GM19438 (cell line): ENCODE results near the gene SELPLG.

ENCODE experiments used
- ATAC-seq: cut with Tn5 transposase; IDR thresholded peaks from one replicate; pipeline ENCODE4 v1.9.1; 2021; ENCODE audit warnings: low read depth; ENCODE audit not compliant: unreplicated experiment

SELPLG gene

DNA sequence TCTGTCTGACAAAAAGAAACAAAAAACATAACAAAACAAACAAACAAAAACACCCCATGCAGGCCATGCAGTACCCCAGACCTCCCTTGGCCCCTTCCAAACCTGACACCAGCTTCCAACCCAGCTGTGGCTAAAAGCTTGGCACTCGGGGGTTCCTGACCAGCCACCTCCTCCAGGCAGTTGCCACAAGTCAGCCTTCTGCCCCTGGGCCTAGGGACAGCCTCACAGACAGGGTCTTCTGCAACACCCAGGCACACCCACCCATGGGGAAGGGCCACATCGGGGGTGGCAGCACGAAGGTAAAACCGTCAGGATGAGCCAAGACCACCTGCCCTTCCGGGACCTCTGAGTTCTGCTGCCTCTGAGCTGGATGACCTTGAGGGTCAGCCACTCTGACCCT, 25.1 kb downstream of the SELPLG start:
- ATAC-seq = no peak

DNA sequence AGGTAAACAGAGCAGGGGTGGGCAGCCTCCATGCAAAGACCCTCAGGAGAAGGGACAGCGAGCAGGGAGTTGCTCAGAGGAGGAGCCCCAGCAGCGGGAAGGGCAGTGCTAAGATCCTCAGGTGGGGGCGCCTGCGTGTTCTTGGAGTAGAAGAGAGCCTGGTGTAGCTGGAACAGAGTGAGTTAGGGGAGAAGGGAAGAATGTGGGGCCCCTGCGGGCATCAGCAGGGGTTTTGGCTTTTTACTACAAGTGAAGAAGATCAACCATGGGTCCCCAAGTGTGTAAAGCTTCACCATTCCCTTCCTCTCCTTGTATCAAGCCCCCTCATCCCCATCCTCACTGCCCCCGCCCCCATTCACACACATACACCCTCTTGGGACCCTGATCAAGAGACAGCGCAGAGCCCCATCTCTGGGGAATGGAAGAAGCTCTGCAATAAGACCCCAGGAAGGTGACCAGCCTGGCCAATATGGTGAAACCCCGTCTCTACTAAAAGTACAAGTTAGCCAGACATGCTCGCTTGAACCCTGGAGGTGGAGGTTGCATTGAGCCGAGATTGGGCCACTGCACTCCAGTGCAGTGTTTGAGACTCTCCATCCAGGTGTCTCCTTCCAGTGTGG, 25.6 kb downstream of the SELPLG start:
- no peak for ATAC-seq

DNA sequence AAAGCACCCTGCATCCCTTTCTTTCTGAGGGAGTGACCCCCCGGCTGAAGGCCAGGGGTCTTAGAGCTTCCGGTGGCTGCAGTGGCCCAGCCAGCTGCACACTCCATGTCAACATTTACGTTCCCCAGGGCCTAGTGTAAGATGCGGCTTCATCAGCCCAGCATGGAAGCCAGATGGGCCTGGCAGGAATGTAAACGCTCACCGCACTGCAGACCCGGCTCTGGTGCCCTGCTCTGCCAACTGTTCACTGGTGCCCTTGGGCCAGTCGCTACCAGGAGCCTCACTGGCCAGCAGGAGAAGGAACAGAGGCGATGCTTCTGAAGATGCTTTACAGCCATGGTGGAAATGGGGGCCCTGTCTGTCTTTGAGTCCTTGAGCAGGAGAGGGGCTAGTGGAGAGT, 27.2 kb downstream of the SELPLG start:
- no peak for ATAC-seq

DNA sequence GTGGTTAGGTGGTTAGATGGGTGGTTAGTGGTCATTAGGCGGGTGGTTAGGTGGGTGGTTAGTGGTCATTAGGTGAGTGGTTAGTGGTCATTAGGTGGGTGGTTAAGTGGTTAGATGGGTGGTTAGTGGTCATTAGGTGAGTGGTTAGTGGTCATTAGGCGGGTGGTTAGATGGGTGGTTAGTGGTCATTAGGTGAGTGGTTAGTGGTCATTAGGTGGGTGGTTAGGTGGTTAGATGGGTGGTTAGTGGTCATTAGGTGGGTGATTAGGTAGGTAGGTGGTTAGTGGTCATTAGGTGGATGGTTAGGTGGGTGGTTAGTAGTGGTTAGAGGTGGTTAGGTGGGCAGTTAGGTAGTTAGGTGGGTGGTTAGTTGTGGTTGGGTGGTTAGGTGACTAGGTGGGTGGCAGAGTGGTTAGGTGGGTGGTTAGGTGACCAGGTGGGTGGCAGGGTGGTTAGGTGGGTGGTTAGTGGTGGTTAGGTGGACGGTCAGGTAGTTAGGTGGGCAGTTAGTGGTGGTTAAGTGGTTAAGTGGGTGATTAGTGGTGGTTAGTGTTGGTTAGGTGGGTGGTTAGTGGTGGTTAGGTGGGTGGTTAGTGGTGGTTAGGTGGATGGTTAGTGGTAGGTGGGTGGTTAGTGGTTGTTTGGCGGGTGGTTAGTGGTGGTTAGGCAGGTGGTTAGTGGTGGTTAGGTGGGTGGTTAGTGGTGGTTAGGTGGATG, 27.8 kb downstream of the SELPLG start:
- ATAC-seq = no peak

DNA sequence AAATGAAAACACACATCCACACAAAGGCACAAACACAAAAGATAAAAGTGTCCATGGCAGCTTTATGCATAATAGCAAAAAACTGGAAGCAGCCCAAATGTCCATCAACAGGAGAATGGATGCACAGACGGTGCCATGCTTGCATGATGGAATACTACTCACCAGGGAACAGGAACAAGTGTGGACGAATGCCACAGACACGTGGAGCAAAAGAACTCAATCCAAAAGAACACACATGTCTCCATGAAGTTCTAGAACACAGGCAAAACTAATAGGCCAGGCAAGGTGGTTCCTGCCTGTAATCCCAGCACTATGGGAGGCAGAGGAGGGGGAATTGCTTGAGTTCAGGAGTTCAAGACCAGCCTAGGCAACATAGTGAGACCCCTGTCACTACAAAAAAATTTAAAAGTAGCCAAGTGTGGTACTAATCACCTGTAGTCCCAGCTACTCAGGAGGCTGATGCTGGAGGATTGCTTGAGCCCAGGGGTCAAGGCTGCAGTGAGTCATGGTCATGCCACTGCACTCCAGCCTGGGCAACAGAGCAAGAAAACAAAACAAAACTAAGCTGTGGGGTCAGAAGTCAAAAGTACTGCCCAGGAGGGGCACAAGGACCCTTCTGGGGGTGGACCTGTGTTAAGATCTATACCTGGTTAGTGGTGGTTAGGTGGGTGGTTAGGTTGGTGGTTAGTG, 28.5 kb downstream of the SELPLG start:
- no peak for ATAC-seq

DNA sequence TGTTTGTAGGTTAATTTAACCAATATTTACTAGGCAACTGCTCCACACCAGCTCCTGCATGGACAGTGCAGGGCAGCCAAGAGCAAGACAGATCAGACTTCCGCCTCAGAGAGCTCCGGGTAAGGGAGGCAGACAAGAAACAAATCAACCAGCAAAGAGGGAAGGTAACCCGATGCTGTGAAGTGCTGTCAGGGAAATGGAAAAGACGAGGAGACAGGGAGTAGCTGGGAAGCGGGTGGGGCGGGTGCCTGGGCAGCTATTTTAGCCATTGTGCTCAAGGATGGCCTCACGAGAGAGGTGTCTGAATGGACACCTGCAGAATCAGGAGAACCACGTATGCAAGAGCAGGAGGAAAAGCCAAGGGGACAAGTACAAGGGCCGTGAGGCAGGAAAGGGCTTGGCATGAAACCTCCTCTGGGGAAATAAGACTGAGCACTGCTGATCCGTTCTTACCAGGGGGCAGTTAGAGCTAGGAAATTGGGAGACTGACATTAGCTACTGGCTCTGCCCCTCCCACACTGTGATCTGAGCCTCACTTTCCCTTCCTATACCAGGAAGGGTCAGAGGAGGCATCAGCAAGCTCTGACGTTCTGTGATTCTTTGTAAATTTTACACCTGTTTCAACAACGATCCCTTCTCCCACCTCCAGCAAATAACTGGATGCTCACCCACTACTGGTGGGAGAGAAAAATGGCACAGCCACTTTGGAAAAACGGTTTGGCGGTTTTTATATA, 29.3 kb downstream of the SELPLG start:
- ATAC-seq = no peak

DNA sequence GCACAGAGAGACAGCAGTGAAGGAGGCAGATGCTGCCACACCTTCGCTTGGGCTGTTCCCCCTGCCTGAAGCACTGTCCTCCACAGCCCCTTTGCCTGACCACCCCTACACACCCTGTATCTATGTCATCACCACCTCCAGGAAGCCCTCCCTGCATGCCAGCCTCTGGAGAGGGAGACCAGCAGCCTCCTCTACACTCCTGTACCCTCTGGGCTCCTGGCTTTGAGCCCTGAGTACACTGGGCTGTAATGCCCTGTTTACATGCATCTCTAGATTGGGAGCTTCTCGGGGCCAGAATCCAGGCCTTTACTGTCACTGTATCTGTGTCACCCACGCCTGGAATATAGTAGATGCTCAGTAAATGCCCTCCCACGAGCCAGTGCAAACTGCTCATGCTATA, 30.0 kb downstream of the SELPLG start:
- no peak for ATAC-seq

DNA sequence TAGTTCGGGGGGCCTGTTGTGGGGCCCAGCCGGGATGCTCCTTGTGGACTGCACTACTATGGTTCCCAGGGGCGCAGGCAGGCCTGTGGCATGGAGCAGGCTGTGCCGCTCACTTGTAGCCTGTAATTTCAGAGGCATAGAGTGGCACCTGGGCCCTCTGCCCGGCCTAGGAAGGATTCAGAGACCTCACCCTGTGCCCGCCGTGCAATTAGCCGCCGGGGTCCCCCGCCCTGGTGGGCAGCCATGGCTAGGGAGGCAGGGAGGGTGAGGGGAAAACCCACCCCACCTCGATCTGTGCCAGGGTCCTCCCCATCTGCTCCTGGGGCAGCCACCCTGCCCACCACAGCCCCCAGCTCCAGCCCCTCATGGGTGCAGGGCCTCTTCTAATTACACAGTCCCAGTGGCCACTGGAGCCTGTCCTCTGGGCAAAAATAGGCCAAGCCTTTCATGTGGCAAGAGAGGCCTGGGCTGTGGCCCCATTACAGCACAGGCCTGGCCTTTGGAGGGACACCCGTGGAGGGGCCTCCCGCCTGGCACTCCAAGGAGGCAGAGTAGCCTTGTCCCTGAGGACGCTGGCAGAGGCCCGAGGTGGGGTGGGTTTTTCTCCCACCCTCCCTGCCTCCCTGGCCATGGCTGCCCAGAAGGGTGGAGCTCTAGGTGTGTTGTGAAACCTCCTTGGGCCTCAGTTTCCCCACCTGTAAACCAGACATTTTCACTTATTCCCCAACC, 30.6 kb downstream of the SELPLG start:
- ATAC-seq = no peak

DNA sequence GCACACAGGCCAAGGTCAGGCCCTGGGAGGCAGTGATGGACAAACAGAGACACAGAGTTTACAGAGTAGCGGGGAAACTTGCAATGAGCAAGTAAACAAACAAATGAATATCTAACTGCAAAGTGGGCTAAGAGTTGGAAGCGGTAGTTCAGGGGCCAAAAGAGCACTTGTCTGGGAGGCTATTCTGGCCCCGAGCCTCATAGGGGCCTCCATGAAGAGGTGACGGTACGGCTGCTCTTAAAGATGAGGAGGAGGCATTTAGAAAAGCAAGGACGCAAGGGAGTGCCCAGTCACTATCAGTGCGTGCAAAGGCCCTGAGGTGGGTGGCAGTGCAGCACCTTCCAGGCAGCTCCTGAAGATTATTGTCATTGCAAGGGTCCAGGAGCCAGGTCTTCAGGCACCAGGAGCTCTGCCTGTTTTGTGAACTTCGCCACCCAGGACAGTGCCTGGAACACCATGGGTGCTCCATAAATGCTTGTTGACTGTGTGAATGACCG, 31.4 kb downstream of the SELPLG start:
- no peak for ATAC-seq

DNA sequence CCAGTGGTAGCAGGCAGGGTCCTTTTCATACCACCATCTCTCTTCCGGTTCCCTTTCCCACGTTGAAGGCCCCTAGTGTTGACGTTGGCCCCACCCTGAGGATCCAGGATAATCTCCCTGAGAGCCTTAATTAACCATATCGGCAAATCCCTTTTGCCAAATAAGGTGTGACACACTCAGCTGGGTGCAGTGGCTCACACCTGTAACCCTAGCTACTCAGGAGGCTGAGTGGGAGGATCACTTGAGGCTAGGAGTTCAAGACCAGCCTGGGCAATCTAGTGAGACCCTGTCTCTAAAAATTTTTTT, 33.0 kb downstream of the SELPLG start:
- no peak for ATAC-seq

DNA sequence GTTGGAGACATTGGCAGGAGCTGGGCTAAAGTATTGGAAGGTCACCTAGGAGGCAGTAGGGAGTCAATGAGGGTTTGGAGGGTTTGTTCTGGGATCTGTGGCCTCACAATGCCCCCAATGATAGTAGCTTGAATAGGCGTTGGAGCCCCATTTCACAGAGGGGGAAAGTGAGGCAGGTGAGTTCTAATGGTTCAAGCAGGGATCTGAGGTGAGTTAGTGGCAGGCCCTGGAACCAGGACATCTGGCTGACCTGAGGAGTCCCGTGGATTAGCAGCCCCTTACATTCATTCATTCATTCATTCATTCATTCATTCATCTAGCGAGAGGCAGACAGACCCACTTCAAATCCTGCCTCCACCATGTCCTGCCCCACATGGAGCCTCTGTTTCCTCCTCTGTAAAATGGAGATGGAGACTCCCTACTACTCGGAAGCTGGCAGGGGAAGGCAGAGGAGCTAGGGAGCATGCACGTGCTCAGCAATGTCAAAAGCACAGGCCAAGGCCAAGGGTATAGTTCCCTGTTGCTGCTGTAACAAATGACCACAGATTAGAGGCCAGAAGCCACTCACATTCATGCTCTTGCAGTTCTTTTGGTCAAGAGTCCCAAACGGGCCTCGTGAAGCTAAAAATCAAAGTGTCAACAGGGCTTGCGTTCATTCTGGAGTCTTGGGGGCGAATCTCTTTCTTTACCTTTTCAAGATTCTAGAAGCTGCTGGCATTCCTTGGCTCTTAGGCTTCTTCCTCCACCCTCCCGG, 33.6 kb downstream of the SELPLG start:
- no peak for ATAC-seq

DNA sequence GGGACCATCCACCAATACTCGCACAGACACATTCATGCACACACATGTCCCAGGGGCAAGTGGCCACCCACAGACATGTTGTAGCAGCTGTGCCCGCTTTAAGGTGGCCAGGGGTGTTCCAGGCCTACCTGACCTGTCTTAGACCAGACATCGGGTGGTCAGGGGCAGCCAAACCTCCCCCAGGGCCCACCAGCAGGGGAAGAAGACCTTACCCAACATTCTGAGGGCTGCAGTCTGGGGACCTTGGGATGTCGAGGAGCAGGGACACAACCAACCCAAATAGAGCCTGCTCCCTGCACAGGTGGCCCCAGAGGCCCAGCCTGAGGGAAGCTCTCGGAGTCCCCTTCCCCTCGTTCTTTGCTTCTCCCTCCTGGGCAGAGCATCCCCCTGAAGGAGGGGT, 34.2 kb downstream of the SELPLG start:
- no peak for ATAC-seq

DNA sequence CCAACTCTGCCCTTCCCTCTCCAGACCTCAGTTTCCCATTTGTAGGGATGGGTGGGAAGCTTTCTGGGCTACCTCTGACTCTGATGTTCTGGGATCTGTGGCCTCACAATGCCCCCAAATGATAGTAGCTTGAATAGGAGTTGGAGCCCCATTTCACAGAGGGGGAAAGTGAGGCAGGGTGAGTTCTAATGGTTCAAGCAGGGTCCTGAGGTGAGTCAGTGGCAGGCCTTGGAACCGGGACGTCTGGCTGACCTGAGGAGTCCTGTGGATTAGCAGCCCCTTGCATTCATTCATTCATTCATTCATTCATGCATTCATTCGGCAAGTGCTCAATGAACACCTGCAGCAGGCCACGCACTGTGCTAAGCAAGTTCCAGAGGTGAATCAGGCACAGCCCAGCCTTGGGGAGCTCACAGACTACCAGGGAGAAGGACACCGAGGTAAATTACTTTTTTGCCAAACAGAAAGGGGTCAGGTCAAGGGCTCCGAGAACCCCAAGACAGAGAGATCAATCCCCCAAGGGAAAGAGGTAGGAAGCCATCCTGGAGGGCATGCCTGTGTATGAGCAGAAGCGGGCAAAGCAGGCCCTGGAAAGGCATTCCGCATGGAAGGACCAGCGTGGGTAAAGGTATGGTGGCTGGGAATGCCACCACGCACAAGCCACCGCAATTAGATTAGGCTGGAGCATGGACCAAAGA, 35.0 kb downstream of the SELPLG start:
- ATAC-seq = no peak

DNA sequence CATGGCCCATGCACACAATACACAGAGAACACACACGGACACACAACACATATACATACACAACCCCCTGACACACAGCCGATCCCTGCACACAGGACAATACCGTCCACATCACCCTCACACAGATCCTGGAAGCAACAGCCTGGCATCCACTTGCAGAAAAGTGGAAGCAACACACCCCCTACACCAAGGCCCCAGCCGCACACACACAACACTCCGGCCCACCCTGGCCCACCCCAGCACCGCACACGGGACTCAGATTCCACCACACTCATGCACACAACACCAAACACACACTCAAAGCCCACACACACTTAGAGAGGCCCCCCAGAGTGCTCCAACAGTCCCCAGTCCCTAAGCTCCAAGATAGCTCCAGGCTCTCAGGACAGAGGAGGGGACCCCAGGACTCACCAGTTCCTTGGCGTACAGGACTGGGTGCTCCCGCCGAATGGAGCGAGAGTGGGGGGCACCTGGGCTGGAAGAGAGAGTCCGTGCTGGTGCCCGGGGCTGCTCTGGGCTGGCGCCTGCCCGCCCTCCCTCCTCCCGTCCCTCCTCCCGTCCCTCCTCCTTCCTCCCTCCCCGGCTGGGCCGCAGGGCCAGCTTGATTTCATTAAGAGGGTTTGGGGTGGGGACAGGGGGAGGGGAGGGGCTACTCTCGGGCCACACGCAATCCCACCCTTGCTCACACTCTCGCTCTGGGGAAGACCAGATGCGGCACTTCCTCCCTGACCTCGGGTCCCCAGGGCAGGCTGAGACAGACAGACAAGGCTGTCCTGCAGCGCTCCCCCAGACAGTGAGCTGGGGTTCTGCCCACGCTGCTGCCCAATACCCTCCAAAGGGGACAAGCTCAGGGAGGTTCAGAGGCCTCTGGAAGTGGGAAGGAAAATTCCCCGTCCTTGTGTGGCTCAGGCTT, 35.9 kb downstream of the SELPLG start, which contains the start of gene TMEM119:
Gene TMEM119, minus strand, starts transcription at position 526 of the 913 bp plus-strand sequence. CDS start 5,701 bp downstream, outside the sequence.
- no peak for ATAC-seq

DNA sequence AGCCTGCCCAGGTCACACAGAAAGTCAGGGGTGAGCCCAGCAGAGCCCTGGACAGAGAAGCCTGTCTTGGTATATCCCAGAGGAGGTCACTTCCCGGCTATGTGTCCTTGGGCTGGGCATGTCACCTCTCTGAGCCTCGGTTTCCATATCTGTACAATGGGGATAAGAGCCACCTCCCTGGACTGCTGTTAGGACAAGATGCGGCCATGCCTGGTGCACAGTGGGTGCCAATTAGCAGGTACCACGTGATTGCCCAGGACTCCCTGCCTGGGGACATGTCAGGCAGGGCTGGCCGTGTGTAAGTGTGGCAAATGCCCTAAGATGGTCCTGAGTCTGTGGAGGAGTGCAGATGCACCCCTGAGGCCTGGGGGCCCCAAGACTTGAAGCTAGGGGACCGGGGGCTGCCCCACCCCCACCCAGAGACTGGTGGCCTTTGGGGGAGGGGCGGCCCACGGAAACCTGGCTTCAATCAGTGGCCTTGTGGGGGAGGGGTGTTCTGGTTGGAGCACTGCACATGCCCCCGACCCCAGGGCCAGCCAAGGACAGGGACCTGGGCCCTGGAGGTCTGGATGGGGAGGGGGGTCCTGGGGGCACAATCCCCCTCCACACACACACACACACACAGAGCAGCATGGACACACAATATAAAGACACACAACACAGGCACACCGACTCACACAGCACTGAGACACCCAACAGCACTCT, 36.7 kb downstream of the SELPLG start:
- no peak for ATAC-seq

DNA sequence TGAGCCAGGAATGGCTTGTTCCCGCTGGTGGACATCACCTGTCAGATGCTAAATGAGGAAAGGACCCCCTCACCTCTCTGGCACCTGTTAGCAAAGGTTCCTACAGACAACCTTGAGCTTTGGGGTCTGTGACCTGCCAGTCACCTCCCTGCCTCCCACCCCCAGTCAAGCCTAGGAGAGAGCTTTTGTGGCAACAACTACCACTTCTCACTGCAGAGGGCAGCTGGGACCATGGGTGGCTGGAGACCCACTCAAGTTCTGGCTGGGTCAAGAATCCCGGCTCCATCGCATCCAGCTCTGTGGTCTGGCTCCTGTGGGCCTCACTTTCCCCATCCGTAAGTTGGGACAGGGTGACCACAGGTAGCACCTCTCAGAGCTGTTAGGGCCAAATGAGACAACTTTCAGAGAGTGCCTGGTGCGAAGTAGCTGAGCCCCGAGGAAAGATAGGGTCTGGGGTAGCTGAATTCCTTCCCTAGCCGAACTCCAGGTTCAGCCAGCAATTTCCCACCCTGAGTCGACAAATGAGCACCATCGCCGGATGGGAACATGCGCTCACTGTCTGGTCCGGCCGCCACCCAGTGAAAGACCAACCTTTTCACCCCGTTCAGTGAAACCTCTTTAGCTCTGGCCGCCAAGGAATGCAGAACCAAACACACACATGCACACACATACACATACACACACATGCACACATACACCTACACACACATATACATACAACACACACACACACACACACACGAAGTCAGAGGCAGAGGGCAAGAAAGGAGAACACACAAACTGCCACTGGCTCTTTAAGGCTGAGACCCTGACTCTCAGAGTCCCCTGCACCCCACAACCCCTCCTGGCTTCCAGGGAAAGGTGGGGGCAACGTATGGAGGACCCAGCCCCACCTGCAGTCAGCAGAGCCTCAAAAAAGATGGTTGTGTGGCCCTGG, 37.7 kb downstream of the SELPLG start:
- ATAC-seq = no peak
